Activated CD4-positive, alpha-beta memory T cell treated with anti-CD3 and anti-CD28 coated beads for 36 hours (primary cell): ENCODE results near the gene CNOT1. TPM values are rescaled to one million over a fixed set of nuclear protein-coding genes. Genes with fewer than 3 reads are reported as not detected.
"Not testable (repeated sequence)": the region's sequence is repeated elsewhere in the genome, so short reads cannot be mapped to it uniquely, and the experiment has no call there.

Experiments used
- CTCF ChIA-PET: fragments of 350-600 bp; sonication (Branson Sonifier 250); formaldehyde crosslinking; loops from one replicate; lab custom pipeline; 2021; ENCODE audit warnings: antibody characterized with exemption, inconsistent platforms; lab: Charles Lee
- POLR2A ChIA-PET: fragments of 350-600 bp; sonication (Branson Sonifier 250); formaldehyde crosslinking; loops from one replicate; lab custom pipeline; 2021; ENCODE audit warnings: antibody characterized with exemption; lab: Charles Lee
- DNase-seq: peaks from one replicate; pipeline ENCODE4 v3.0.0-alpha.2; 2020
- H3K27ac Mint-ChIP-seq: one replicate; pipeline ENCODE4 v1.8.0; 2021; ENCODE audit warnings: mixed read lengths
- H3K27me3 Mint-ChIP-seq: one replicate; pipeline ENCODE4 v1.8.0; 2021; ENCODE audit warnings: mixed read lengths
- H3K36me3 Mint-ChIP-seq: one replicate; pipeline ENCODE4 v1.8.0; 2021; ENCODE audit warnings: mixed read lengths
- H3K4me1 Mint-ChIP-seq: one replicate; pipeline ENCODE4 v1.8.0; 2021; ENCODE audit warnings: low read depth, mixed read lengths
- H3K4me3 Mint-ChIP-seq: one replicate; pipeline ENCODE4 v1.8.0; 2021; ENCODE audit warnings: mild to moderate bottlenecking, mixed read lengths
- H3K9me3 Mint-ChIP-seq: one replicate; pipeline ENCODE4 v1.8.0; 2021; ENCODE audit warnings: mixed read lengths
- intact Hi-C: fragments of 100-400 bp; cut with micrococcal nuclease; formaldehyde crosslinking; loops from one replicate; pipeline ENCODE4 v1.15.1; 2023
- total RNA-seq, 2 experiments: library from RNA; stranded (reverse); gene quantifications; one replicate each; pipeline ENCODE4 v1.2.3, GENCODE V29; 2021

Gene CNOT1
- total RNA-seq, 2 experiments from 2014 or later = 230 to 242 TPM

DNA sequence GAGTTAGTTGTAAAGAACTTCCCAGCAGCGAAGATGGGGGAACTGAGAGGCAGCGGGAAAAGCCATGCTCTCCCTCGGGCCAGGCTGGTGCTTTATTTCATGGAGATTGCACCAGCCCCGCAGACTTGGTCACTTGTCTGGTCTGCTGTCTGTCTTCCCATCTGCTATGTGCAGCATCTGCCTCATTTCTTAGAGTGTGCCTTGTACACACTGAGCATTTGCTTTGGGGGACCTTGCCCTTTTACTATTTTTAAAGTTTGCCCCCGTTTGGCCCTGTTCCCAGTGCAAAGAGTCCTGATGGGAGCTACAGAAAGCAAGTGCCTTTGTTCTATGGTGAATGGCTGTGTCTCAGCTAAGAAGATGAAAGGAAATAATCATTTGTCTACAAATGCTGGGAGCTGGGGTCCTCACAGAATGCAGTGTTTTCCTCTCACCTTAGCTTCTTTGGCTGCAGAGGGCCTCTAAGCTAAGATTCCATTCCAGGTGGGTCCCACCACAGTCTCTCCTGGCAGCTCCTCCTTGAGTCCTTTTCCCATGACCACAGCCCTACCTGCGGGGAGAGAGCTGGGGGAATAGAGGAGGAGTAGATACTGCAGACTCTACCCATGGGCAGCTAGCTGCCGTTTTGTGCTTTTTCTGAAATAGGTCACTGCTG is 25.1 kb upstream of the CNOT1 start:
- ChIA-PET POLR2A (no interaction called here), CTCF (no interaction called here)
- intact Hi-C loops = no loop called here
- no peak overlapping the region for H3K27ac Mint-ChIP-seq
- no peaks in the 10 kb centered on the region for H3K9me3 Mint-ChIP-seq
- H3K36me3 Mint-ChIP-seq = no peaks in the 10 kb centered on the region
- no peaks in the 10 kb centered on the region for H3K4me1 Mint-ChIP-seq
- DNase-seq = no peak
- H3K4me3 Mint-ChIP-seq = no peak overlapping the region
- no peaks in the 10 kb centered on the region for H3K27me3 Mint-ChIP-seq

GRCh38 chr16:58652741-58653140 is 23.1 kb upstream of the CNOT1 start:
- H3K36me3 Mint-ChIP-seq = no peaks in the 10 kb centered on the region
- H3K27ac Mint-ChIP-seq = no peak overlapping the region
- no peaks in the 10 kb centered on the region for H3K27me3 Mint-ChIP-seq
- no peaks in the 10 kb centered on the region for H3K9me3 Mint-ChIP-seq
- no peak overlapping the region for H3K4me3 Mint-ChIP-seq
- ChIA-PET CTCF (interaction anchor here (1.2 kb wide), 1 partner anchor 103 kb away, joined by 3 read pairs; no protein-coding TSS in a partner anchor), POLR2A (interaction anchor here (0.7 kb wide), 1 partner anchor 67 kb away, joined by 3 read pairs; no protein-coding TSS in a partner anchor)
- H3K4me1 Mint-ChIP-seq = no peaks in the 10 kb centered on the region
- intact Hi-C loops = no loop called here
- DNase-seq = no peak

GRCh38 chr16:58651965-58652348 is 22.3 kb upstream of the CNOT1 start:
- intact Hi-C loops = no loop called here
- Mint-ChIP-seq H3K27ac (no peak overlapping the region), H3K9me3 (no peaks in the 10 kb centered on the region), H3K27me3 (no peaks in the 10 kb centered on the region), H3K36me3 (no peaks in the 10 kb centered on the region), H3K4me3 (no peak overlapping the region), H3K4me1 (no peaks in the 10 kb centered on the region)
- POLR2A ChIA-PET = no interaction called here
- CTCF ChIA-PET = interaction anchor here (1.2 to 1.5 kb wide), 2 partner anchors 104 kb away, joined by 3 to 5 read pairs; no protein-coding TSS in a partner anchor
- DNase-seq = no peak

DNA sequence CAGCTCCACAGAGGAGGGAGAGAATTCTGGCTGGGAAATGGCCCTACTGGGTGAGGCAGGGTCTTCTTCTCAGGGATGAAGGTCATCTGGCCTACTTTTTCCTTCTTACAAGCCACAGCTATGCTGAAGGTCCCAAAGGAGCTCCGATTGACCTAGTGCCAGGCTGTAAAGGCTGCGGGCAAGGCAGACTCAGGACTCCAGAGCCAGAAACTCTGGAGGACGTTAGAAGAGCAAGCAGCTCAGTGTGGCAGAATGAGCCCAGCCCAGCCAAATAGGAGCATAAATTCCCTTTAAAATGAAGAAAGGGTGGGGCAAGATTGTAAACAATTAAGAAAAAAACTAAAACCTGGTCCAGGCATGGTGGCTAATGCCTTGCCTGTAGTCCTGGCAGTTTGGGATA is 20.1 kb upstream of the CNOT1 start:
- intact Hi-C loops = no loop called here
- Mint-ChIP-seq H3K27ac (no peak overlapping the region), H3K27me3 (no peaks in the 10 kb centered on the region), H3K9me3 (no peaks in the 10 kb centered on the region), H3K36me3 (no peaks in the 10 kb centered on the region), H3K4me3 (no peak overlapping the region), H3K4me1 (no peaks in the 10 kb centered on the region)
- POLR2A ChIA-PET = no interaction called here
- DNase-seq = no peak
- CTCF ChIA-PET = no interaction called here

DNA sequence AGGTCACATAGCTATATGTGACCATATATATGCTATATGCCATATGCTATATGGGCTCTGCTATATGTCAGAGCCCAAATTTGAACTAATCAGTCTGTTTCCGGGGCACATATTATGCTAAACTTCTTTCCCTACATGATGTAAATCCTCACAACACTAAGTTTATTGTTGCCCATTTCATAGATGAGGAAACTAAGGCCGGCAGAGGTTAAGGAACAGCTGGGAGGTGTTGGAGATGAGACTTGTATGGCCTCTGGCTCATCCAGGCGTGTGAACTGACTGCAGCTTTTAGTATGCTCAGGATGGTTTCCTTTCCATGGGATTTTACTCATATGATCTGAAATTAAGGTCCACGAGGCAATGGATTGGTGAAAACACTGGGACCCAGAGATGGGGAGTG is 17.5 kb upstream of the CNOT1 start:
- no peaks in the 10 kb centered on the region for H3K27me3 Mint-ChIP-seq
- intact Hi-C loops = no loop called here
- H3K4me1 Mint-ChIP-seq = no peaks in the 10 kb centered on the region
- no peaks in the 10 kb centered on the region for H3K9me3 Mint-ChIP-seq
- ChIA-PET CTCF (no interaction called here), POLR2A (no interaction called here)
- no peaks in the 10 kb centered on the region for H3K36me3 Mint-ChIP-seq
- no peak overlapping the region for H3K4me3 Mint-ChIP-seq
- DNase-seq = no peak
- no peak overlapping the region for H3K27ac Mint-ChIP-seq

DNA sequence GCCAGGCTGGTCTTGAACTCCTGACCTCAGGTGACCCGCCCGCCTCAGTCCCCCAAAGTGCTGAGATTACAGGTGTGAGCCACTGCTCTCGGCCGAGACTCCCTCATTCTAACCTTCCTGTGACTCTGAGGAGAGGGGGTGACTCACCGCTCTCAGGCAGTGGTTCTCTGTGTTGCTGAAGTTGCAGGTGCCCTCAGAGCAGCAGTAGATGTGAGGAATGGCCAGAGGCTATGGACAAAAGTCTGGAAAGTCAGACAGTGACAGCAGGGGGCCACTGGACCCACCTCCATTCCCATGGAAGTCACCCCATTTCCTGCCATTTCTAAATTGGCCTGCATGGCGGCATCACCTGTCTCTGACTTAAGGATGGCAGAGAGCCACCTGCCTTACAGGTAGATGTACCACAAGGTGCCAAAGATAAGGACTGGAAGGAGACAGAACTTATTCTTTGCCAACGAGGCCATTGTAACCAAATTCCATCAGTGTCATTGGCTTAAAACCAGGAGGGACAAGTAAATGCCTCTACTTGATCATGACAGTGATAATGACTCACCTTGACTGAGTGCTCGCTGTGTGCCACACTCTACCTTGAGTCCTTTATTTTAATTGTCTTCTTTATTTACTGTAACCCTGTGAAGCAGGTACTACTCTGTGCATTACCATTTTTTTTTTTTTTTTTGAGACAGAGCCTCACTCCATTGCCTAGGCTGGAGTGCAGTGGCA is 15.3 kb upstream of the CNOT1 start:
- Mint-ChIP-seq H3K27ac (no peak overlapping the region), H3K4me3 (no peak overlapping the region), H3K9me3 (no peaks in the 10 kb centered on the region), H3K27me3 (no peaks in the 10 kb centered on the region), H3K36me3 (no peaks in the 10 kb centered on the region), H3K4me1 (no peaks in the 10 kb centered on the region)
- ChIA-PET CTCF (no interaction called here), POLR2A (interaction anchor here (0.7 kb wide), 1 partner anchor 139 kb away, joined by 3 read pairs; no protein-coding TSS in a partner anchor)
- intact Hi-C loops = no loop called here
- DNase-seq = no peak

GRCh38 chr16:58644108-58644507 is 14.5 kb upstream of the CNOT1 start:
- POLR2A ChIA-PET = no interaction called here
- CTCF ChIA-PET = no interaction called here
- Mint-ChIP-seq H3K36me3 (no peaks in the 10 kb centered on the region), H3K27me3 (no peaks in the 10 kb centered on the region), H3K4me1 (no peaks in the 10 kb centered on the region), H3K4me3 (no peak overlapping the region), H3K9me3 (no peaks in the 10 kb centered on the region), H3K27ac (no peak overlapping the region)
- no peak for DNase-seq
- intact Hi-C loops = no loop called here

DNA sequence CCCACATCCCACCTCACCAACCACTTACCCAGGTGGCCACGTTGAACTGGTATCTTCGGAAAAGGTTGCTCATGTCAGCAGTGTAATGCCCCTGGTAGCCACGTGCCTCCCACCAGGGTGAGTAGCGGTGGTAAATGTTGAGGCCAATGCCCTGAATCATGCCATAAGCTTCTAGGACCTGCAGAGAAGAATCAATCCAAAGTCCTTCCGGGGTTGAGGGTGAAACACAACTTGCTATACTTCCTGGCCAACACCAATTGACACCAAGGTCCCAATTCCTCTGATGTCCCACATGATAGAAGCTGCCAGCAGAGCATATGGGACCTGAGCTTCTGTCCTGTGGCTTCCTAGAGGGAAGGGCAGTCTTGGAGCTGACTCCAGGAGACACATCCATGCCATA is 11.3 kb upstream of the CNOT1 start:
- Mint-ChIP-seq H3K9me3 (no peaks in the 10 kb centered on the region), H3K27ac (no peak overlapping the region), H3K4me3 (no peak overlapping the region), H3K36me3 (no peaks in the 10 kb centered on the region), H3K27me3 (peaks cover 2% of the 10 kb centered on the region), H3K4me1 (no peaks in the 10 kb centered on the region)
- ChIA-PET POLR2A (no interaction called here), CTCF (no interaction called here)
- intact Hi-C loops = no loop called here
- DNase-seq = no peak

- POLR2A ChIA-PET = no interaction called here
Observed at GRCh38 chr16:58639836-58640235, 10.2 kb upstream of the CNOT1 start.

DNA sequence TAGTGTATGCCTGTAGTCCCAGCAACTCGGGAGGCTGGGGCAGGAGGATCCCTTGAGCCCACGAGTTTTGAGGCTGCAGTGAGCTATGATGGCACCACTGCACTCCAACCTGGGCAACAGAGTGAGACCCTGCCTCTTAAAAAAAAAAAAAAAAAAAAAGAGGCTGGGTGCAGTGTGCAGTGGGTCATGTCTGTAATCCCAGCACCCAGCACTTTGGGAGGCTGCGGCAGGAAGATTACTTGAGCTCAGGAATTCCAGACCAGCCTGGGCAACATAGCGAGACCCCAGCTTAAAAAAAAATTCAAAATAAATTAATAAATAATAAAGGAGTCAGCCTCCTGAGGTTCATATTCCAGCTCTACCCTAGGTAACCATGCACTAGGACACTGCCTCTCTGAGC is 9.6 kb upstream of the CNOT1 start:
- Mint-ChIP-seq H3K27ac (no peak overlapping the region), H3K27me3 (peaks cover 2% of the 10 kb centered on the region), H3K9me3 (no peaks in the 10 kb centered on the region), H3K36me3 (no peaks in the 10 kb centered on the region), H3K4me3 (no peak overlapping the region), H3K4me1 (no peaks in the 10 kb centered on the region)
- no peak for DNase-seq
- POLR2A ChIA-PET = no interaction called here
- intact Hi-C loops = no loop called here
- CTCF ChIA-PET = interaction anchor here (0.6 kb wide), 1 partner anchor 113 kb away, joined by 3 read pairs; no protein-coding TSS in a partner anchor

More at GRCh38 chr16:58639836-58640235, 10.2 kb upstream of the CNOT1 start:
- intact Hi-C loops = no loop called here
- no peaks in the 10 kb centered on the region for H3K36me3 Mint-ChIP-seq
- no peak overlapping the region for H3K4me3 Mint-ChIP-seq
- H3K27me3 Mint-ChIP-seq = peaks cover 2% of the 10 kb centered on the region
- CTCF ChIA-PET = no interaction called here
- no peaks in the 10 kb centered on the region for H3K4me1 Mint-ChIP-seq
- no peak for DNase-seq
- no peak overlapping the region for H3K27ac Mint-ChIP-seq
- H3K9me3 Mint-ChIP-seq = no peaks in the 10 kb centered on the region

DNA sequence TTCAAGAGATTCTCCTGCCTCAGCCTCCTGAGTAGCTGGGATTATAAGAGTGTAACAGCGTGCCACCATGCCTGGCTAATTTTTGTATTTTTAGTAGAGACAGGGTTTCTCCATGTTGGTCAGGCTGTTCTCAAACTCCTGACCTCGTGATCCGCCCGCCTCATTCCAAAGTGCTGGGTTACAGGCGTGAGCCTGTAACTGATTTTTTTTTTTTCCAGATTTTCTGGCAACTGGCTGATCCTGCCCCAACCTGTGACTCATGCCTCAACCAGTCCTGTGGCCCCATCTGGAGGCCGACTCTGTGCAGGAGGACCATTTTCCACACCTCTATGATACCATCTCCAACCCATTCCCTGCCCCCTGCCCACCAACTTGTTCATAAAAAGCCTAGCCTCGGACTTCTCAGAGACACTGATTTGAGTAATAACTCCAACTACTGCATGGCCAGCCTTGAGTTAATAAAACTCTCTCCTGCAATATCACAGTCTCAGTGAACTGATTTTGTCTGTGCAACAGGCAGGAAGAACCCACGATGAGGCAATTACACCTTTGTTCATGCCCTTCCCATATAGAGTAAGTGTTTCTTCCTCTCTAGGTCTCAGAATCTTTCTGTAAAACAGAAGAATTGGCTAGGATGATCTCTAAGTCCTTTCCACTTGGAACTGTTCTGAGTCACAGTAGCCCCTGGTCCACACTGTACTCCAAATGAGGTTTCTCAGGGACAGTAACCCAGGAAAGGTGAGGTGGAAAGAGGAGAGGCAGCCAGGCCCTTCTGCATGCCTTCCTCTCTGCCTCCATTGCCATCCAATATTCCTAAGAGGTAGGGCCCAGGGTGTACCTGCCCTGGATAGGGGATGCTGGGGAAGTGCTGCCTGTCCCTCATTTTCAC is 8.8 kb upstream of the CNOT1 start:
- H3K36me3 Mint-ChIP-seq = no peaks in the 10 kb centered on the region
- H3K4me3 Mint-ChIP-seq = no peak overlapping the region
- no peak for DNase-seq
- H3K27me3 Mint-ChIP-seq = peaks cover 2% of the 10 kb centered on the region
- H3K27ac Mint-ChIP-seq = no peak overlapping the region
- H3K9me3 Mint-ChIP-seq = no peaks in the 10 kb centered on the region
- ChIA-PET POLR2A (no interaction called here), CTCF (no interaction called here)
- H3K4me1 Mint-ChIP-seq = no peaks in the 10 kb centered on the region
- intact Hi-C loops = no loop called here

GRCh38 chr16:58637021-58637420 is 7.4 kb upstream of the CNOT1 start:
- POLR2A ChIA-PET, intact Hi-C loops, H3K4me3 Mint-ChIP-seq, CTCF ChIA-PET, H3K4me1 Mint-ChIP-seq, H3K27me3 Mint-ChIP-seq, H3K36me3 Mint-ChIP-seq, DNase-seq, H3K9me3 Mint-ChIP-seq, H3K27ac Mint-ChIP-seq: not testable (repeated sequence)
